OCI-LY7 (cell line): ENCODE data around the gene LIPH.

Experiments used
- EZH2phosphoT487 ChIP-seq: fragments of 200-600 bp; sonication (generic); IDR thresholded peaks from 2 replicates; pipeline ENCODE4 v1.6.1; 2018; ENCODE audit warnings: low read depth, borderline replicate concordance, mild to moderate bottlenecking, mixed run types, antibody characterized with exemption, low read length, moderate library complexity, mixed read lengths
- TF ChIP-seq, protein P1 (sequence below): fragments of 200-600 bp; sonication (generic); conservative IDR thresholded peaks from 2 replicates; pipeline ENCODE4 v1.5.1; 2014; ENCODE audit warnings: mild to moderate bottlenecking, antibody characterized with exemption, low read length, moderate library complexity, mixed read lengths

GRCh38 chr3:185534511-185534910, 17.9 kb downstream of the LIPH start:
- TF ChIP-seq, protein P1, sequence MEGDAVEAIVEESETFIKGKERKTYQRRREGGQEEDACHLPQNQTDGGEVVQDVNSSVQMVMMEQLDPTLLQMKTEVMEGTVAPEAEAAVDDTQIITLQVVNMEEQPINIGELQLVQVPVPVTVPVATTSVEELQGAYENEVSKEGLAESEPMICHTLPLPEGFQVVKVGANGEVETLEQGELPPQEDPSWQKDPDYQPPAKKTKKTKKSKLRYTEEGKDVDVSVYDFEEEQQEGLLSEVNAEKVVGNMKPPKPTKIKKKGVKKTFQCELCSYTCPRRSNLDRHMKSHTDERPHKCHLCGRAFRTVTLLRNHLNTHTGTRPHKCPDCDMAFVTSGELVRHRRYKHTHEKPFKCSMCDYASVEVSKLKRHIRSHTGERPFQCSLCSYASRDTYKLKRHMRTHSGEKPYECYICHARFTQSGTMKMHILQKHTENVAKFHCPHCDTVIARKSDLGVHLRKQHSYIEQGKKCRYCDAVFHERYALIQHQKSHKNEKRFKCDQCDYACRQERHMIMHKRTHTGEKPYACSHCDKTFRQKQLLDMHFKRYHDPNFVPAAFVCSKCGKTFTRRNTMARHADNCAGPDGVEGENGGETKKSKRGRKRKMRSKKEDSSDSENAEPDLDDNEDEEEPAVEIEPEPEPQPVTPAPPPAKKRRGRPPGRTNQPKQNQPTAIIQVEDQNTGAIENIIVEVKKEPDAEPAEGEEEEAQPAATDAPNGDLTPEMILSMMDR: no peak
- TF ChIP-seq EZH2phosphoT487: no peak
